Smooth muscle cell (in vitro differentiated cells): ENCODE data around the gene DOP1B. TPM values are rescaled to one million over a fixed set of nuclear protein-coding genes. Genes with fewer than 3 reads are reported as not detected.

Experiments used
- DNase-seq: peaks from one replicate; lab custom pipeline; 2025; ENCODE audit not compliant: unreplicated experiment; lab: John Stamatoyannopoulos, UW
- H2AFZ ChIP-seq: fragments of 200-600 bp; sonication (generic); 2 replicates; pipeline ENCODE4 v1.6.0; 2016; ENCODE audit warnings: antibody characterized with exemption, low read depth, mild to moderate bottlenecking
- H3F3A ChIP-seq: fragments of 200-600 bp; sonication (generic); 2 replicates; pipeline ENCODE4 v1.6.0; 2017; ENCODE audit warnings: antibody characterized with exemption, low read depth
- H3K27ac ChIP-seq: fragments of 200-600 bp; sonication (generic); 2 replicates; pipeline ENCODE4 v1.5.1; 2016; ENCODE audit warnings: low read depth, mild to moderate bottlenecking
- H3K27me3 ChIP-seq: fragments of 200-600 bp; sonication (generic); 2 replicates; pipeline ENCODE4 v1.6.1; 2016; ENCODE audit warnings: low read depth, mild to moderate bottlenecking
- H3K36me3 ChIP-seq: fragments of 200-600 bp; sonication (generic); 2 replicates; pipeline ENCODE4 v1.5.1; 2016; ENCODE audit warnings: low read depth
- H3K4me1 ChIP-seq: fragments of 200-600 bp; sonication (generic); 2 replicates; pipeline ENCODE4 v1.5.1; 2016; ENCODE audit warnings: low read depth
- H3K4me2 ChIP-seq: fragments of 200-600 bp; sonication (generic); 2 replicates; pipeline ENCODE4 v1.6.0; 2016; ENCODE audit warnings: mild to moderate bottlenecking
- H3K4me3 ChIP-seq: fragments of 200-600 bp; sonication (generic); 2 replicates; pipeline ENCODE4 v1.5.1; 2016; ENCODE audit warnings: mild to moderate bottlenecking
- H3K79me2 ChIP-seq: fragments of 200-600 bp; sonication (generic); 2 replicates; pipeline ENCODE4 v1.6.0; 2016; ENCODE audit warnings: low read depth, mild to moderate bottlenecking
- H3K9ac ChIP-seq: fragments of 200-600 bp; sonication (generic); 2 replicates; pipeline ENCODE4 v1.6.0; 2016; ENCODE audit warnings: low read depth
- H3K9me3 ChIP-seq: fragments of 200-600 bp; sonication (generic); replicated peaks from 2 replicates; pipeline ENCODE4 v1.5.1; 2016; ENCODE audit warnings: low read depth
- H4K20me1 ChIP-seq: fragments of 200-600 bp; sonication (generic); 2 replicates; pipeline ENCODE4 v1.6.0; 2016; ENCODE audit warnings: low read depth
- CTCF ChIP-seq: fragments of 200-600 bp; sonication (generic); IDR thresholded peaks from 2 replicates; pipeline ENCODE4 v1.5.1; 2017; ENCODE audit warnings: borderline replicate concordance, mild to moderate bottlenecking, antibody characterized with exemption; ENCODE audit not compliant: insufficient read depth, poor library complexity, severe bottlenecking
- WGBS: methylation state at CpG from one replicate; pipeline ENCODE4 v1.1.7; 2016; ENCODE audit warnings: low lambda C conversion rate; 5-methylcytosine and 5-hydroxymethylcytosine counted together
- polyA plus RNA-seq: library from polyadenylated mRNA; unstranded; fragments of >200 nt; fragmentation: Nextera tagmentation; extraction: Ambion mirVana; gene quantifications from 2 replicates; pipeline ENCODE4 v1.2.1, GENCODE V29; 2016
- total RNA-seq: library from RNA; depleted of rRNA; stranded (reverse); fragments of >200 nt; gene quantifications from 2 replicates; pipeline ENCODE4 v1.2.3, GENCODE V29; 2014

Gene DOP1B
- total and polyA plus RNA-seq, 2 experiments from 2014 or later = 3.2 to 14.5 TPM

DNA sequence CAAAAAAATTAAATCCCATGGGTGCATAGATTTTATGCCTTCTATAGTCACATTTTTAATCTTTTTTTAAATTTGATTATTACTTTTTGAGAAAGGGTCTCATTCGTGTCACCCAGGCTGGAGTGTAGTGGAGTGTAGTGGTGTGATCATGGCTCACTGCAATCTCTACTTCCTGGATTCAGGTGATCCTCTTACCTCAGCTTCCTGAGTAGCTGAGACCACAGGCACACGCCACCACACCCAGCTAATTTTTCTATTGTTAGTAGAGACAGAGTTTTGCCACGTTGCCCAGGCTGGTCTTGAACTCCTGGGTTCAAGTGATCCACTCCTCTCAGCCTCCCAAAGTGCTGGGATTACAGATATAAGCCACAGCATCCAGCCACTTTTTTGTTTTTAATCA lies 11.4 kb upstream of the DOP1B start:
- Histone ChIP-seq H2AFZ (no peak overlapping the region), H3K4me1 (no peaks in the 10 kb centered on the region), H3F3A (no peaks in the 10 kb centered on the region), H3K27me3 (no peaks in the 10 kb centered on the region), H3K9me3 (no peaks in the 10 kb centered on the region), H3K9ac (no peak overlapping the region), H3K36me3 (no peaks in the 10 kb centered on the region), H3K27ac (no peak overlapping the region), H3K79me2 (no peaks in the 10 kb centered on the region), H3K4me3 (no peak overlapping the region), H3K4me2 (no peak overlapping the region), H4K20me1 (no peaks in the 10 kb centered on the region)
- no peak for DNase-seq
- WGBS = 91% methylated on average over 3 of the region's 3 CpGs
- TF ChIP-seq CTCF = no peak

DNA sequence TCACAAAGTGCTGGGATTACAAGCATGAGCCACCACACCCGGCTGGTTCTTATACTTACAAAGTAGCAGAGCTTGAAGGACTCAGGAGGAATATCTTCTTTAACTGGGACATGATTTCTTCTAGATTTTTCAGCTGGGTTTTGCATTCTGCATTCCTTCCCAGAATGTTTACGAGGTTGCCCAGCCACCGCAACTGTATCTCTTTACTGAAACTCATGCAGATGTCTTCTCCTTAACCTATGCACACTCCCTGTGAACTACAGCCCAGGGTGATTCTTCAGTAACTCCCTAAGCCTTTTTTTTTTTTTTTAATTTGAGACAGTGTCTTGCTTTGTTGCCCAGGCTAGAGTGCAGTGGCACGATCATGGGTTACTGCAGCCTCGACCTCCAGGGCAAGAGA lies 8.7 kb upstream of the DOP1B start:
- Histone ChIP-seq H4K20me1 (no peaks in the 10 kb centered on the region), H3K4me3 (no peak overlapping the region), H3K9ac (no peak overlapping the region), H3K79me2 (no peaks in the 10 kb centered on the region), H3K4me2 (no peak overlapping the region), H3K36me3 (no peaks in the 10 kb centered on the region), H3K9me3 (no peaks in the 10 kb centered on the region), H3F3A (no peaks in the 10 kb centered on the region), H3K27me3 (no peaks in the 10 kb centered on the region), H3K4me1 (no peaks in the 10 kb centered on the region), H2AFZ (no peak overlapping the region), H3K27ac (no peak overlapping the region)
- no peak for DNase-seq
- TF ChIP-seq CTCF = no peak
- 66% methylated on average over 5 of the region's 5 CpGs for WGBS

- TF ChIP-seq CTCF = no peak
- Histone ChIP-seq H3K4me2 (no peak overlapping the region), H3K9me3 (no peaks in the 10 kb centered on the region), H2AFZ (no peak overlapping the region), H3K27ac (no peak overlapping the region), H3F3A (no peaks in the 10 kb centered on the region), H3K4me3 (no peak overlapping the region), H3K79me2 (no peaks in the 10 kb centered on the region), H4K20me1 (no peaks in the 10 kb centered on the region), H3K9ac (no peak overlapping the region), H3K4me1 (no peaks in the 10 kb centered on the region), H3K27me3 (no peaks in the 10 kb centered on the region), H3K36me3 (no peaks in the 10 kb centered on the region)
- DNase-seq = no peak
- WGBS = 96% methylated on average over 3 of the region's 3 CpGs
Measured at GRCh38 chr21:36148886-36149285, 7.7 kb upstream of the DOP1B start.
